Sigmoid colon (tissue), 4 donors: ENCODE measurements around the gene NDUFA5.

ENCODE experiments used
- CTCF ChIP-seq, 4 experiments: fragments of 450-650 bp in 3 of 4; fragments of 200-600 bp in 1 of 4; IDR thresholded peaks; one replicate each; pipeline ENCODE4 v1.5.1; 2016 to 2019; ENCODE audit warnings: antibody characterized with exemption in 4 of 4, mild to moderate bottlenecking in 3 of 4, moderate library complexity in 2 of 4
- EP300 ChIP-seq, 4 donors: sonication (generic); formaldehyde crosslinking; IDR thresholded peaks; one replicate each; pipeline ENCODE4 v1.6.1; 2017; ENCODE audit warnings: antibody characterized with exemption in 4 of 4
- POLR2A ChIP-seq, 2 donors: fragments of 450-650 bp; IDR thresholded peaks; one replicate each; pipeline ENCODE4 v1.6.1; 2016; ENCODE audit warnings: antibody characterized with exemption in 2 of 2, mild to moderate bottlenecking in 2 of 2, moderate library complexity in 2 of 2
- POLR2AphosphoS5 ChIP-seq, 4 donors: sonication (generic); formaldehyde crosslinking; IDR thresholded peaks; one replicate each; pipeline ENCODE4 v1.6.1; 2017; ENCODE audit warnings: antibody characterized with exemption in 4 of 4

DNA sequence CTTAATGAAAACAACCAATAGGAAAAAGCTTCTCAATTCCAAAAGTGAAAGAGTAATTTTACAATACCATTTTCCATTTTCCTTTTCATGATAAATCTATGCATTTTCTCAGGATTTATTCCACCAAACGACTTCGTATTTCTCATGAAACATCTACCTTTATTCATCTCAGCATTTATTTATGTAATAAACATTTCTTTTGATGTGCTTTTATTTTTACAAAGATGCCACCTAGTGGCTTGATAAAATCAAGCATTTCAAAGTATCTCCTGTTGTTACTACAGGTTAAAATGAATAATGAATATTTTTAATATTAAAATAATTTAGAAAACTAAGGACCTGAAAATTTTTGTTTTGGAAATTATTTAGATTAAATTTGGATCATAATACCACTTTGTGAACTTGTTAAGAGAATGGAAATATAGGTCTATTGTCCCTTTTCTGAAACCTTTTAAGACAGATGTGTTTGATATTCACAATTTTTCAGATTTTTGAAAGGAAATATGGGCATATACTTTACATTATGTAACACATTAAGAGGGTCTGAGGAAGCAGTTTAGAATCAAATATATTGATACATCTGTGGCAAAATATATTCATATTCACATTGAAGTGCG lies 20.5 kb downstream of the NDUFA5 start:
- TF ChIP-seq CTCF (IDR thresholded peaks at IDR 0.05) (peak in 2 of 4 experiments; percentile 34 to 52), EP300 (IDR thresholded peaks at IDR 0.05) (no peak), POLR2AphosphoS5 (IDR thresholded peaks at IDR 0.05) (no peak), POLR2A (IDR thresholded peaks at IDR 0.05) (no peak)
